C4-2B (cell line): Measurements from ENCODE around the gene ZNF281.

Experiments
- ZFX ChIP-seq: fragments of 450-650 bp; IDR thresholded peaks from 2 replicates; pipeline ENCODE4 v1.6.1; 2017
- TF ChIP-seq, protein P1 (sequence below): fragments of 450-650 bp; conservative IDR thresholded peaks from 2 replicates; pipeline ENCODE4 v1.5.1; 2017; ENCODE audit warnings: mild to moderate bottlenecking

DNA sequence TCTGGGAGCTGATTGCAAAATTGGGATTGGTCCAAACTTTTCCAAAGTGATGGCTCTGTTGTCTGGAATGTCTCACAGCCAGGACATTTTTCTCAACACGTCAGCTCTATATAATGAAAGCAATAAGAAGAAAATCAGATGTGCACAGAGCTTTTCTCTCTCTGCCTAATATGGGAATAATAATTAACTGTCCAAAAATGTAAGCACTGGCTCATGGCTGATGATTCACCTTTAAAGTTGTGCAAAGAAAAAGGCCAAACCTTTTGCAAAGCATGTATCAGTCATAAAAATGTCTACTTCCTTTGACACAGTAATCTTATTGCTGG lies 30.4 kb downstream of the ZNF281 start:
- TF ChIP-seq, protein P1, sequence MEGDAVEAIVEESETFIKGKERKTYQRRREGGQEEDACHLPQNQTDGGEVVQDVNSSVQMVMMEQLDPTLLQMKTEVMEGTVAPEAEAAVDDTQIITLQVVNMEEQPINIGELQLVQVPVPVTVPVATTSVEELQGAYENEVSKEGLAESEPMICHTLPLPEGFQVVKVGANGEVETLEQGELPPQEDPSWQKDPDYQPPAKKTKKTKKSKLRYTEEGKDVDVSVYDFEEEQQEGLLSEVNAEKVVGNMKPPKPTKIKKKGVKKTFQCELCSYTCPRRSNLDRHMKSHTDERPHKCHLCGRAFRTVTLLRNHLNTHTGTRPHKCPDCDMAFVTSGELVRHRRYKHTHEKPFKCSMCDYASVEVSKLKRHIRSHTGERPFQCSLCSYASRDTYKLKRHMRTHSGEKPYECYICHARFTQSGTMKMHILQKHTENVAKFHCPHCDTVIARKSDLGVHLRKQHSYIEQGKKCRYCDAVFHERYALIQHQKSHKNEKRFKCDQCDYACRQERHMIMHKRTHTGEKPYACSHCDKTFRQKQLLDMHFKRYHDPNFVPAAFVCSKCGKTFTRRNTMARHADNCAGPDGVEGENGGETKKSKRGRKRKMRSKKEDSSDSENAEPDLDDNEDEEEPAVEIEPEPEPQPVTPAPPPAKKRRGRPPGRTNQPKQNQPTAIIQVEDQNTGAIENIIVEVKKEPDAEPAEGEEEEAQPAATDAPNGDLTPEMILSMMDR, result no peak
- no peak for TF ChIP-seq ZFX
